Subcutaneous adipose tissue (tissue), 4 donors: ENCODE results near the gene ERCC2. TPM values are rescaled to one million over a fixed set of nuclear protein-coding genes. Genes with fewer than 3 reads are reported as not detected.

ENCODE experiments used
- total RNA-seq, 4 donors: library from RNA; depleted of rRNA; stranded (reverse); fragments of >200 nt; gene quantifications; one replicate each; pipeline ENCODE4 v1.1.0, GENCODE V29; 2016
- TF ChIP-seq, protein P1 (sequence below): fragments of 450-650 bp; IDR thresholded peaks from one replicate; pipeline ENCODE4 v1.5.1; 2016; ENCODE audit warnings: low read depth, mild to moderate bottlenecking, control low read depth, antibody characterized with exemption, moderate library complexity

Gene ERCC2
- total RNA-seq, 4 donors from 2014 or later, result 3.3 to 18.1 (median 8.0) TPM

DNA sequence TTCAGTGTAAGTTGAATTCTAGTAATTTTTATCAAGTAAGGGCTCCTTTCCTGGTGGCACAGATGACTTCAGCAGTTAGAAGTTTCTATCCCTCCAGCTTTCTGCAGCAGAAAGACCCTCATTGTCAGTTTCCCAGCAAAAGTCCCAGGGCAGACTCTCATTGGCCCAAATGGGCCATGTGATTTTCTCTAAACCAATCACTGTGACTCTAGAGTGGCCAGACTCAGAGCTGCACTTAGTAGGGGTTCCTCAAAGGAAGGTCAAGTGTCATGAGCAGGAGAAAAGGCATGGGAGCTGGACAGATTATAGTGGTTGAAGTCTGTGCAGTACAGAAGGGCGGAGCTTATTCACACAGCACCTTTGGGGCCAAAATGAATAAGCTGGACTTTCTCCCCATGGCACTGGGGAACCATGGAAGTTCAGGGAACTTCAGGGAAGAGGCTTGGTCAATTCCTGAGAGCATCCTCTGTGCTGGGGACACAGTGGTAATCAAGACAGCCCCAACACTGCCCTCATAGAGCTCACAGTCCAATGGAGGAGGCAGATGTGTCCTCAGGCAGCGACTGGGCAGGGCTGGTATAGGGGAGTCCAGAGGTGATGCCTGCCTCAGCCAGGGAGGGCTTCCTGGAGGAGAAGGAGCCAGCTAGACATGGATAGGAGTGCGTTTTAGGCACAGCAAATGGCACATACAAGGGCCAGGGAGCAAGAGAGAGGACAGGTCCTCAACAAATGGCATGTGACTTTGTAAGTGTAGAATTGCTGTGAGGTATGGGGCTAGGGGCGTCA lies 66.0 kb downstream of the ERCC2 start:
- TF ChIP-seq, protein P1, sequence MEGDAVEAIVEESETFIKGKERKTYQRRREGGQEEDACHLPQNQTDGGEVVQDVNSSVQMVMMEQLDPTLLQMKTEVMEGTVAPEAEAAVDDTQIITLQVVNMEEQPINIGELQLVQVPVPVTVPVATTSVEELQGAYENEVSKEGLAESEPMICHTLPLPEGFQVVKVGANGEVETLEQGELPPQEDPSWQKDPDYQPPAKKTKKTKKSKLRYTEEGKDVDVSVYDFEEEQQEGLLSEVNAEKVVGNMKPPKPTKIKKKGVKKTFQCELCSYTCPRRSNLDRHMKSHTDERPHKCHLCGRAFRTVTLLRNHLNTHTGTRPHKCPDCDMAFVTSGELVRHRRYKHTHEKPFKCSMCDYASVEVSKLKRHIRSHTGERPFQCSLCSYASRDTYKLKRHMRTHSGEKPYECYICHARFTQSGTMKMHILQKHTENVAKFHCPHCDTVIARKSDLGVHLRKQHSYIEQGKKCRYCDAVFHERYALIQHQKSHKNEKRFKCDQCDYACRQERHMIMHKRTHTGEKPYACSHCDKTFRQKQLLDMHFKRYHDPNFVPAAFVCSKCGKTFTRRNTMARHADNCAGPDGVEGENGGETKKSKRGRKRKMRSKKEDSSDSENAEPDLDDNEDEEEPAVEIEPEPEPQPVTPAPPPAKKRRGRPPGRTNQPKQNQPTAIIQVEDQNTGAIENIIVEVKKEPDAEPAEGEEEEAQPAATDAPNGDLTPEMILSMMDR, result no peak

- TF ChIP-seq, protein P1, result no peak
Observed at GRCh38 chr19:45303269-45304060, 66.9 kb downstream of the ERCC2 start.

GRCh38 chr19:45302416-45302815 lies 68.0 kb downstream of the ERCC2 start:
- TF ChIP-seq, protein P1, result no peak

Other genes with a start within 250 kb of the ERCC2 start
- under 1 TPM in 1 of 4 donors, not detected in 3; 0.17 TPM for gene NKPD1, start 209.6 kb downstream of the ERCC2 start, total RNA-seq
- gene TRAPPC6A, start 192.3 kb downstream of the ERCC2 start, total RNA-seq, result 10 to 100 TPM in 3 of 4 donors, 1 to 10 TPM in 1; 7.7 to 38.4 (median 26.4) TPM
- 10 to 100 TPM in 2 of 4 donors, 1 to 10 TPM in 2; 1.3 to 19.2 (median 11.0) TPM for gene BLOC1S3, start 191.8 kb downstream of the ERCC2 start, total RNA-seq
- gene EXOC3L2, start 125.2 kb downstream of the ERCC2 start, total RNA-seq, result 1 to 10 TPM in 2 of 4 donors, under 1 TPM in 2; 0.44 to 2.6 (median 0.91) TPM
- 10 to 100 TPM; 10.2 to 26.2 (median 14.4) TPM for gene MARK4, start 119.3 kb downstream of the ERCC2 start, total RNA-seq
- not detected for gene CKM, start 47.7 kb downstream of the ERCC2 start, total RNA-seq
- gene KLC3, start 29.8 kb downstream of the ERCC2 start, total RNA-seq, result not detected
- gene PPP1R13L, start 34.5 kb upstream of the ERCC2 start, total RNA-seq, result 10 to 100 TPM in 1 of 4 donors, 1 to 10 TPM in 3; 4.0 to 10.7 (median 4.2) TPM
- gene POLR1G, start 36.1 kb upstream of the ERCC2 start, total RNA-seq, result 1 to 10 TPM; 1.1 to 2.9 (median 1.6) TPM
- gene ERCC1, start 53.3 kb upstream of the ERCC2 start, total RNA-seq, result 10 to 100 TPM; 57.5 to 85.2 (median 64.7) TPM
- gene FOSB, start 97.4 kb upstream of the ERCC2 start, total RNA-seq, result 10 to 100 TPM in 1 of 4 donors, 1 to 10 TPM in 3; 1.8 to 14.5 (median 2.4) TPM
- 10 to 100 TPM in 2 of 4 donors, 1 to 10 TPM in 2; 5.3 to 11.5 (median 9.9) TPM for gene RTN2, start 126.5 kb upstream of the ERCC2 start, total RNA-seq
- 1 to 10 TPM in 3 of 4 donors, not detected in 1; 1.3 to 2.0 (median 2.0) TPM for gene PPM1N, start 127.9 kb upstream of the ERCC2 start, total RNA-seq
- gene VASP, start 136.9 kb upstream of the ERCC2 start, total RNA-seq, result 10 to 100 TPM; 24.9 to 44.5 (median 40.5) TPM
- gene OPA3, start 214.2 kb upstream of the ERCC2 start, total RNA-seq, result 10 to 100 TPM in 1 of 4 donors, 1 to 10 TPM in 3; 2.7 to 11.6 (median 6.4) TPM
- gene GPR4, start 231.6 kb upstream of the ERCC2 start, total RNA-seq, result 10 to 100 TPM in 1 of 4 donors, 1 to 10 TPM in 3; 2.0 to 10.4 (median 5.9) TPM